Measurements from ENCODE around the gene PCDHGA5.
"Not testable (repeated sequence)": the region's sequence is repeated elsewhere in the genome, so short reads cannot be mapped to it uniquely, and the experiment has no call there.

The PCDHGA5 gene

GRCh38 chr5:141388661-141389060 lies 24.7 kb downstream of the PCDHGA5 start:
- no peak for DNase-seq

- no peak for DNase-seq
Measured at GRCh38 chr5:141389153-141390042, 25.4 kb downstream of the PCDHGA5 start.

- DNase-seq, result no peak
Measured at GRCh38 chr5:141392429-141393198, 28.7 kb downstream of the PCDHGA5 start, which contains the start of gene PCDHGA8. Gene PCDHGA8 (plus strand): TSS chr5:141392633. CDS start chr5:141392814, 181 bp downstream.

- no peak for DNase-seq
Measured at GRCh38 chr5:141393267-141393666, 29.3 kb downstream of the PCDHGA5 start.

DNA sequence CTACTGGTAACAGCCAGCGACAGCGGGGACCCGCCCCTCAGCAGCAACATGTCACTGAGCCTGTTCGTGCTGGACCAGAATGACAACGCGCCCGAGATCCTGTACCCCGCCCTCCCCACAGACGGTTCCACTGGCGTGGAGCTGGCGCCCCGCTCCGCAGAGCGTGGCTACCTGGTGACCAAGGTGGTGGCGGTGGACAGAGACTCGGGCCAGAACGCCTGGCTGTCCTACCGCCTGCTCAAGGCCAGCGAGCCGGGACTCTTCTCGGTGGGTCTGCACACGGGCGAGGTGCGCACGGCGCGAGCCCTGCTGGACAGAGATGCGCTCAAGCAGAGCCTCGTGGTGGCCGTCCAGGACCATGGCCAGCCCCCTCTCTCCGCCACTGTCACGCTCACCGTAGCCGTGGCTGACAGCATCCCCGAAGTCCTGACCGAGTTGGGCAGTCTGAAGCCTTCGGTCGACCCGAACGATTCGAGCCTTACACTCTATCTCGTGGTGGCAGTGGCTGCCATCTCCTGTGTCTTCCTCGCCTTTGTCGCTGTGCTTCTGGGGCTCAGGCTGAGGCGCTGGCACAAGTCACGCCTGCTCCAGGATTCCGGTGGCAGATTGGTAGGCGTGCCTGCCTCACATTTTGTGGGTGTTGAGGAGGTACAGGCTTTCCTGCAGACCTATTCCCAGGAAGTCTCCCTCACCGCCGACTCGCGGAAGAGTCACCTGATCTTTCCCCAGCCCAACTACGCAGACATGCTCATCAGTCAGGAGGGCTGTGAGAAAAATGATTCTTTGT lies 30.6 kb downstream of the PCDHGA5 start:
- DNase-seq, result not testable (repeated sequence)

GRCh38 chr5:141397756-141398551 lies 34.0 kb downstream of the PCDHGA5 start, which contains the start of gene PCDHGB5:
Gene PCDHGB5 (plus strand): TSS chr5:141397947. CDS start chr5:141398128, 181 bp downstream.
- peak in 1 of 2 experiments; percentile 34 for DNase-seq

GRCh38 chr5:141398608-141399007 lies 34.6 kb downstream of the PCDHGA5 start:
- no peak for DNase-seq

DNA sequence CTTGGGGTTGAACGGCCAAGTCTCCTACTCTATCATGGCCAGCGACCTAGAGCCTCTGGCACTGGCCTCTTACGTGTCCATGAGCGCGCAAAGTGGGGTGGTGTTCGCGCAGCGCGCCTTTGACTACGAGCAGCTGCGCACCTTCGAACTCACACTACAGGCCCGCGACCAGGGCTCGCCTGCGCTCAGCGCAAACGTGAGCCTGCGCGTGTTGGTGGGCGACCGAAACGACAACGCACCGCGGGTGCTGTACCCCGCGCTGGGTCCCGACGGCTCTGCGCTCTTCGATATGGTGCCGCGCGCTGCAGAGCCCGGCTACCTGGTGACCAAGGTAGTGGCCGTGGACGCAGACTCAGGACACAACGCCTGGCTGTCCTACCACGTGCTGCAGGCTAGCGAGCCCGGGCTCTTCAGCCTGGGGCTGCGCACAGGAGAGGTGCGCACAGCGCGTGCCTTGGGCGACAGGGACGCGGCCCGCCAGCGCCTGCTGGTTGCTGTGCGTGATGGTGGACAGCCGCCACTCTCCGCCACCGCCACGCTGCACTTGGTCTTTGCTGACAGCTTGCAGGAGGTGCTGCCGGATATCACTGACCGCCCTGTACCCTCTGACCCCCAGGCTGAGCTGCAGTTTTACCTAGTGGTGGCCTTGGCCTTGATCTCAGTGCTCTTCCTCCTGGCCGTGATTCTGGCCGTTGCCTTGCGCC lies 35.7 kb downstream of the PCDHGA5 start:
- no peak for DNase-seq

DNA sequence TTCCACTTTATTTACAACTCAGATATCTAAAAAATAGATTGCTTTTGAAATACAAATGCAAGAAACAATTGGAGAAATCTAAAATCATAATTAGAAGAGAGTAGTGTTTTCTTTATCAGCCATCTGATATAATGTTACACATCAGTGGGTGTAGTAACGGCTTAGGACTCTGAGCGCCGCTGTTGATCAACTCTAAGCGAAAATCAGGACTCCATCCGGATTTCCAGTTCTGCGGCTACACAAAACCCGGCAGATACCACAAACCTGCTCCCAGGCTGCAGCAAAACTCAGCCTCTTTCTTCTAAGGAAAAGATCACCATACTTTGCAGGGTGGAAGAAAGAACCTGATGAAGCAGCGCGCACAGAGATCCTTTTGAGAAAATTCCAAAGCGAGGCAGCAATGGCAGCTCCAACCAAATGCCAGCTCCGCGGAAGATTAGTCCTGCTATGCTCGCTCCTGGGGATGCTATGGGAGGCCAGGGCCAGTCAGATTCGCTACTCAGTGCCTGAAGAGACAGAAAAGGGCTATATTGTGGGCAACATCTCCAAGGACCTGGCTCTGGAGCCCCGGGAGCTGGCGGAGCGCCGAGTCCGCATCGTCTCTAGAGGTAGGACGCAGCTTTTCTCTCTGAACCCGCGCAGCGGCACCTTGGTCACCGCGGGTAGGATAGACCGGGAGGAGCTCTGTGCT lies 38.7 kb downstream of the PCDHGA5 start, which contains the start of gene PCDHGA9:
Gene PCDHGA9 (plus strand): TSS at position 226 of the 691 bp plus-strand sequence. CDS start 175 bp downstream, at position 401.
- DNase-seq, result no peak

DNA sequence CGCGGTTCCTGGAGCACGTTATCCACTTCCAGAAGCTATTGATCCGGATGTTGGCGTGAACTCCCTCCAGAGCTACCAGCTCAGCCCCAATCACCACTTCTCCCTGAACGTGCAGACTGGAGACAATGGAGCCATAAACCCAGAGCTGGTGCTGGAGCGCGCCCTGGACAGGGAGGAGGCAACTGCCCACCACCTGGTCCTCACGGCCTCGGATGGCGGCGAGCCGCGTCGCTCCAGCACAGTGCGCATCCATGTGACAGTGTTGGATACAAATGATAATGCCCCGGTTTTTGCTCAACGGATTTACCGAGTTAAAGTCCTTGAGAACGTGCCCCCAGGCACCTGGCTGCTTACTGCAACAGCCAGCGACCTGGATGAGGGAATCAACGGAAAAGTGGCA lies 39.4 kb downstream of the PCDHGA5 start:
- DNase-seq, result no peak

DNA sequence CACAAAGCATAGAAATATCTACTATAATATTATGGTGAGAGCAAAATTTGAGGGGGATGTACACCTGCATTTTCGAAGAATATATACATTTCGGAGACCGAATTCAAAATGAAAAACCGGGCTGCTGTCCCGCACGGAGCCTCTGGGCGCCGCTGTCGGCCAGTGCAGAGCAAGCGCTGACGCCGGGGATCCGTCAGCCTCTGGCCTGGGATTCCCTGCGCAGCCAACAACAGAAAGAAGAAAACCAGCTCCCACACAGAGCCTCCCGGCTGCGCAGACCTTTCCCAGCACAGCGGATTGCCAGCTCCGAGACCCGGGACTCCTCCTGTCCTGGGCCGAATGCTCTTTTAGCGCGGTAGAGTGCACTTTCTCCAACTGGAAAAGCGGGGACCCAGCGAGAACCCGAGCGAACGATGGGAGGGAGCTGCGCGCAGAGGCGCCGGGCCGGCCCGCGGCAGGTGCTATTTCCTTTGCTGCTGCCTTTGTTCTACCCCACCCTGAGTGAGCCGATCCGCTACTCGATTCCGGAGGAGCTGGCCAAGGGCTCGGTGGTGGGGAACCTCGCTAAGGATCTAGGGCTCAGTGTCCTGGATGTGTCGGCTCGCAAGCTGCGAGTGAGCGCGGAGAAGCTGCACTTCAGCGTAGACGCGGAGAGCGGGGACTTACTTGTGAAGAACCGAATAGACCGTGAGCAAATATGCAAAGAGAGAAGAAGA lies 44.0 kb downstream of the PCDHGA5 start, which contains the start of gene PCDHGB6:
Gene PCDHGB6 (plus strand): TSS at position 232 of the 716 bp plus-strand sequence. CDS start 182 bp downstream, at position 414.
- peak; percentile 18 to 38 for DNase-seq

DNA sequence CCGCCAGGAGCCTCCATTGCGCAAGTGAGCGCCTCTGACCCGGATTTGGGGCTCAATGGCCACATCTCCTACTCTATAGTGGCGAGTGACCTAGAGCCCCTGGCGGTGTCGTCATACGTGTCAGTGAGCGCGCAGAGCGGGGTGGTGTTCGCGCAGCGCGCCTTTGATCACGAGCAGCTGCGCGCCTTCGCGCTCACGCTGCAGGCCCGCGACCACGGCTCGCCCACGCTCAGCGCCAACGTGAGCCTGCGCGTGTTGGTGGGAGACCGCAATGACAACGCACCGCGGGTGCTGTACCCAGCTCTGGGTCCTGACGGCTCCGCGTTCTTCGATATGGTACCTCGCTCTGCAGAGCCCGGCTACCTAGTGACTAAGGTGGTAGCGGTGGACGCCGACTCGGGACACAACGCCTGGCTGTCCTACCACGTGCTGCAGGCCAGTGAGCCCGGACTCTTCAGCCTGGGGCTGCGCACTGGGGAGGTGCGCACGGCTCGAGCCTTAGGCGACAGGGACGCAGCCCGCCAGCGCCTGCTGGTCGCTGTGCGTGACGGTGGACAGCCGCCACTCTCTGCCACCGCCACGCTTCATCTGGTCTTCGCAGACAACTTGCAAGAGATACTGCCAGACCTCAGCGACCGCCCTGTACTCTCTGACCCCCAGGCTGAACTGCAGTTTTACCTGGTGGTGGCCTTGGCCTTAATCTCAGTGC lies 45.8 kb downstream of the PCDHGA5 start:
- DNase-seq, result no peak

GRCh38 chr5:141411575-141411974 lies 47.6 kb downstream of the PCDHGA5 start:
- DNase-seq, result no peak

GRCh38 chr5:141412854-141413539 lies 49.0 kb downstream of the PCDHGA5 start, which contains the start of gene PCDHGA10:
Gene PCDHGA10 (plus strand): TSS chr5:141412987. CDS start chr5:141413176, 189 bp downstream.
- peak; percentile 44 to 52 for DNase-seq

GRCh38 chr5:141413540-141414069 lies 49.6 kb downstream of the PCDHGA5 start:
- no peak for DNase-seq

DNA sequence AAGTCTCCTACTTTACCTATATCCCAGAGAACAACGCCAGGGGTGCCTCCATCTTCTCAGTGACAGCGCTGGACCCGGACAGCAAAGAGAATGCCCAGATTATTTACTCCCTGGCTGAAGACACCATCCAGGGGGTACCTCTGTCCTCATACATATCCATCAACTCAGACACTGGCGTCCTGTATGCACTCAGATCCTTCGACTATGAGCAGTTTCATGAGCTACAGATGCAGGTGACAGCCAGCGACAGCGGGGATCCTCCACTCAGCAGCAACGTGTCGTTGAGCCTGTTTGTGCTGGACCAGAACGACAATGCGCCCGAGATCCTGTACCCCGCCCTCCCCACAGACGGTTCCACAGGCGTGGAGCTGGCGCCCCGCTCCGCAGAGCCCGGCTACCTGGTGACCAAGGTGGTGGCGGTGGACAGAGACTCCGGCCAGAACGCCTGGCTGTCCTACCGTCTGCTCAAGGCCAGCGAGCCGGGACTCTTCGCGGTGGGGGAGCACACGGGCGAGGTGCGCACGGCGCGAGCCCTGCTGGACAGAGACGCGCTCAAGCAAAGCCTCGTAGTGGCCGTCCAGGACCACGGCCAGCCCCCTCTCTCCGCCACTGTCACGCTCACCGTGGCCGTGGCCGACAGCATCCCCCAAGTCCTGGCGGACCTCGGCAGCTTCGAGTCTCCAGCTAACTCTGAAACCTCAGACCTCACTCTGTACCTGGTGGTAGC lies 50.7 kb downstream of the PCDHGA5 start:
- DNase-seq, result not testable (repeated sequence)

GRCh38 chr5:141415275-141415618 lies 51.3 kb downstream of the PCDHGA5 start:
- DNase-seq, result not testable (repeated sequence)

Data from stimulated activated CD4-positive, alpha-beta T cell treated with anti-CD3 and anti-CD28 coated beads, Interleukin-4, amount 100 ng/mL, for 4 hours (primary cell).